NCI-H1105 treated with DMSO at 0.1 percent for 48 hours (cell line): ENCODE measurements around the gene GSTT2B.
A peak's percentile ranks its signal among the peaks of the same experiment; 100 is the strongest.
"Not testable (repeated sequence)": the region's sequence is repeated elsewhere in the genome, so short reads cannot be mapped to it uniquely, and the experiment has no call there.

Source experiments
- DNase-seq: peaks from one replicate; lab custom pipeline; 2025; lab: John Stamatoyannopoulos, UW

The GSTT2B gene

DNA sequence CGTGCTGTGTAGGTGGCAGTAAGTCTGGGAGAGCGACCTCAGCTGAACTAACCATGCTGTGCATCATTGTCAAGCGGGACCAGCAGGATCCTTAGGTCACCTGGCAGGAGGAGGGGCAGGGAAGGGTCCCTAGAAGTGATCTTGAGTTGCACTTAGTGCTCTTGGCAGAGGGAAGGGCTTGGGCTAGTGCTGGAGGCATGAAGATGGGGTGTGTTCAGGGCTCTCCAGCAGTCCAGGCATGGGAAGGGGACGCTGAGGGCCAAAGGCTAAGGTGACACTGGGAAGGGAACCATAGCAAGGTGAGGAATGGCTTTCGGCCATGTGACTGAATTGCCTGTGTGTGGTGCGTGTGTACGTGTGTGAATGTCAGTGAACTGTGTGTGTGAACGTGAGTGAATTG, 25.1 kb upstream of the GSTT2B start:
- not testable (repeated sequence) for DNase-seq

DNA sequence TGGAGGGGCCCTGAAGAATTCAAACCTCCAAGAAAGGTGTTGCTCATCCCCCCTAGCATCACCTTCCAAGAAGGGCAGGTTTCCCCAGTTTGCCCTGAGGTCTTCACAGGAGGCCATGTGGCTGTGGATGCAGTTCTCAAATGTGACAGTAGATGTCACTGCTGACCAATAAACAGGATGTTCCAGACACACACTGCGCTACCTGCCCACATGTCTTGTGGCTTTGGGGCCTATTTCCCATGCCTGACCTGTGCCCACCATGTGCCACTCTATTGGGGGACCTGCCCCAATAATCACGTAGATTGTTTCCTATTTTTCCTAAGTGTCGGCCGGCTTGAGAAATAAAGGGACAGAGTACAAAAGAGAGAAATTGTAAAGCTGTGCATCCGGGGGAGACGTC, 23.4 kb upstream of the GSTT2B start:
- DNase-seq, result peak; percentile 8

DNA sequence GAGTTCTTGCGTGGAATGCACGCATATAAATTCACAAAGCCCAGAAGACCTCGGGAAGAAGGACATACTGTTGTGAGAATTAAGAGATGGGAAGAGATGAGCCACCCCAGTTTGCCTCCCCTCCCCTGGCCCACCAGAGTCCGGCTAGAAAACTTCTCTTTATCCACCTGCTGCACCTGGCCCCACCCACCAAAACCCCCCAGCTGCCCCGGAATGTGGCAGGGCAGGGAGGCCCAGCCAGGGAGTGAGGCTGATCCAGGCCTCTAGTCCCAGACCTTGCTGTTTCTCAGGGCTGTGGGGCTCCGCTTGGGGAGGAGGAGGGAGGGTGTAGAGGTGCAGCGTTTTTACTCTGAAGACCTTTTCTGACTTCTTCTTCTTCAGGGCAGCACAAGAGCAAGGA, 19.6 kb upstream of the GSTT2B start:
- DNase-seq, result not testable (repeated sequence)

DNA sequence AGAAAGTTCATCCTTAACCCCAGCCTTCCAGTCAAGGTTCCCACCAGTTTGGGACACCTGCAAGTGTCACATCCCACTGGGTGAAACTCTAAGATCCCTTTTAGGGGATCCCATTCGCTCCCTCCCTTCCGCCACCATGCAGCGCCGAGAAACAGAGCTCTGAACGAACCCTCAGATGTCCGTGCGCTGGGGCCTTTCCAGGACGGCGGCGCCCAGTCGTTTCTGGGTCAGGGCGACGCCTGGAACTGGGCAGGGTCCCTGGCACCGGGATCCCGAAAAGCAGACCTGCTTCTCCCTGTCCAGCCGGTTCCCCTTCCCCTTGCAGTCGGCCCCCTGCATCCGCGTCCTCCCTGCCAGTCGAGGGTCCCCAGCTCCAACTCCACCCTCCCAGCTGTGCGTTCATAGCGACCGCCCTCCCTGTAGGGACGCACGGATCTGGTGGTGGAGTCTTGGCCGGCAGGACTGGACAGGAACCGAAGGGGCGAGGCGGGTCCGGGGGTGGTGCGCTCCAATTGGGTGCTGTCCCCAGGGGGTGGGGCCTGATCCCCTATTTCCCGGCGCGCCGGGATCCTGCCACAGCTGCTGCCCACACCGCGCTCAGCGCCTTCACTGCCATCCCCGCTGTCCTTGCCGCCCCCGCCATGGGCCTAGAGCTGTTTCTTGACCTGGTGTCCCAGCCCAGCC, 18.7 kb upstream of the GSTT2B start, which contains the start of gene GSTT2:
Gene GSTT2, plus strand, starts transcription at position 578 of the 684 bp plus-strand sequence.
- DNase-seq, result not testable (repeated sequence)

DNA sequence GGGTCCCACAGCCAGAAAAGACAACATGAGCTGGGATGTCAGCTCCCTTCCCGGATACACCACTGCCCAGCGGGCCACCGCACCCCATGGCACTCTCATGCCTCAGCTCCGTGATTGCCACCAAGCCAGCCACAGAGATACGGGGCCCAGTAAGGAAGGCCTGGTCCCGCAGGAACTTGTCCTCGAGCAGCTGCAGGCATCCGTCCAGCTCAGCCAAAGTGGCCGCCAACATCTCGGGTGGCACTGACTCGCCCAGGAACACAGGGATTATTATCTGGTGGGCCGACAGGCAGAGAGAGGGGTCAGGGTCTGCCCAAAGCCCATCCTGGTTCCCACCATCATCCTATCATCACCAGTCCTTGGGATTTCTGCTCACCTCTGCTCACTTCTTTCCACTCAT, 16.3 kb upstream of the GSTT2B start:
- not testable (repeated sequence) for DNase-seq

DNA sequence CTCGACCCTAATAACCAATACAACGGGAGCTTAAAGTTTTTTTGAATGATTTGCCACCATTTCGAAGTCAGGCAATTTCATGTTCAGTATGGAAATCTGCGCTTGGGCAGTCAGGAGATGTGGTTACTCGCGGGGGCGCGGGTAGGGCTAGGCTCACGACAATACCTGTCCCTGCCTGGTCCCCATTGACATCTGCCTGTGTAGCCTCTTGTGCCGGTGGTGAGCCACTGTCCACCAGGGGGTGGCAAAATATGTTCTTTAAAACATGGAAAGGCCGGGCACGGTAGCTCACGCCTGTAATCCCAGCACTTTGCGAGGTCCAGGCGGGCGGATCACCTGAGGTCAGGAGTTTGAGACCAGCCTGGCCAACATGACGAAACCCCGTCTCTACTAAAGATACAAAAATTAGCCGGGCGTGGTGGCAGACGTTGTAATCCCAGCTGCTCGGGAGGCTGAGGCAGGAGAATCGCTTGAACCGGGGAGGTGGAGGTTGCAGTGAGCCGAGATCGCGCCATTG, 13.9 kb upstream of the GSTT2B start:
- DNase-seq, result not testable (repeated sequence)

DNA sequence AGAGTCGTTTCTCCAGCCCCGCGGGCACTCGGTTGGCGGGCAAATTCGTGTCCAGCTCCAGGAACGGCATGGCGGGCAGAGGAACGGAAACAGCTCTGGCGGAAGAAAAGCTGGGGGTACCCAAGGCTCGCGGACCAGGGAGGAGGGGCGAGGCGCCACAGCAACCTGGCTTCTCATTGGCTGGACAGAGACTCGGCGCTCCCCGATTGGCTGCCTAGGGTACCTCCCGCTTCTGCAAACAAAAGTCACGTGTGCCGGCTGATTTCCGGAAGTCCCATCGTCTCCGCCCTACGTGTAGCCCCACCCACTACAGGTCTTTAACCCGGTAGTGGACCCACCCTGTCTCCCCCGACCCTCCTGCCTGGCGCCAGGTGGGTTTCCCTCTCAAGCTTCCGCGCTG, 13.3 kb upstream of the GSTT2B start, which contains the start of gene DDT:
Gene DDT, minus strand, starts transcription at position 97 of the 400 bp plus-strand sequence. Its CDS starts 27 bp downstream, at position 70.
- not testable (repeated sequence) for DNase-seq

DNA sequence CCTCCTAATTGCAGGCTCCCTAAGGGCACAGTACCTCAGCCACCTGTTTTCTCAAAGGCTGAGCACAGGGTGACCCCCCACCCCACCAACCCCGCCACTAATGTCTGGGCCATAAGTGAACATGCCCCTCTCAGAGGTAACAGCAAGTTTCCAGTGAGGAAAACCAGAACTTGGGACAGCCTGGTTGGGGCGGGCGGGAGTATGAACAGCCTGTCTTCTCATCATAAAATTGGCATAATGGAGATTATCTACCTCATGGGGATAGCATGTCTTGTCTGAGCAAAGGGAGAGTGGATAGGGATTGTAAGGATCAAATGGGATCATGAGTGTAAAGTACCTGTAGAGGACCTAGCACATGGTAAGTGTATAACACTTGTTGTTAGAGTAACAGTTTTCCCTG, 10.9 kb upstream of the GSTT2B start:
- DNase-seq, result not testable (repeated sequence)

DNA sequence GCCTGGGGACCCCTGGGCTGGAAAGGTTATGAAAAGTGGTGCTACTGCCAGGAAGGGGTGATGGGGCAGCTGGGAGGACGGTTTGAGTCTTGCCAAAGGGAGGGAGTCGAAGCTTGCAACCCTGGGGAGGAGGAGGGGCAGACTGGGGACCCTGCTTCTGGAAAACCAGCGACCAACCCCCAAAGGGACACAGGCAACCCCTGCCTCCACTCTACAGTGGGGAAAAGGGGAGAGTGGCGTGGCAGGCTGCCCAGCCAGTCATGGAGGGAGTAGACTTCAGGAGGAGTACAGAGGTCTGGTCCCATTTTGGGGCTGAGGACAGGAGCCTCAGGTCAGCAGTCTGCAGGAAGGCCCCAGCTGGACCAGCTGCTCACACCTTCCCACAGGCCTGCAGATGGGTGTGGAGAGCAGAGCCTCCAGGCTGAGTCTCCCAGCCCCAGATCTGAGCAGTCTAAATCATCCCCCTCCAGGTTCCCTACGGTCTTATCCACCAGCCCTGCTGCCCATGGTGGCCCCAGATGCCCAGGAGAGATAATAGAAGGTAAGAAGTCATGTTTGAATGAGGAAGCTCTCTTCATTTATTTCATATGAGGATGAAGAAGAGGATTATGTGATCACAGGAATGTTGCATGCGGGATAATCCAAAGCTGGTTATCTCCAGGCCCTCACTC, 10.0 kb upstream of the GSTT2B start:
- DNase-seq, result no peak

GRCh38 chr22:23970201-23970641, 9.2 kb upstream of the GSTT2B start:
- no peak for DNase-seq

- DNase-seq, result no peak
These were observed 8.1 kb upstream of the GSTT2B start for GRCh38 chr22:23969071-23969470.

GRCh38 chr22:23966568-23966967, 5.6 kb upstream of the GSTT2B start, which contains the start of gene DDTL:
Gene DDTL, plus strand, starts transcription at chr22:23966888. Its CDS starts 27 bp downstream, at chr22:23966915.
- DNase-seq, result not testable (repeated sequence)

DNA sequence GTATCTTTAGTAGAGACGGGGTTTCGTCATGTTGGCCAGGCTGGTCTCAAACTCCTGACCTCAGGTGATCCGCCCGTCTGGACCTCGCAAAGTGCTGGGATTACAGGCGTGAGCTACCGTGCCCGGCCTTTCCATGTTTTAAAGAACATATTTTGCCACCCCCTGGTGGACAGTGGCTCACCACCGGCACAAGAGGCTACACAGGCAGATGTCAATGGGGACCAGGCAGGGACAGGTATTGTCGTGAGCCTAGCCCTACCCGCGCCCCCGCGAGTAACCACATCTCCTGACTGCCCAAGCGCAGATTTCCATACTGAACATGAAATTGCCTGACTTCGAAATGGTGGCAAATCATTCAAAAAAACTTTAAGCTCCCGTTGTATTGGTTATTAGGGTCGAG, 5.1 kb upstream of the GSTT2B start:
- DNase-seq, result not testable (repeated sequence)

- peak; percentile 51 for DNase-seq
These were observed 4.6 kb downstream of the GSTT2B start for GRCh38 chr22:23956301-23956900.

GRCh38 chr22:23955886-23956285, 5.1 kb downstream of the GSTT2B start:
- not testable (repeated sequence) for DNase-seq

GRCh38 chr22:23954991-23955305, 6.0 kb downstream of the GSTT2B start:
- not testable (repeated sequence) for DNase-seq

DNA sequence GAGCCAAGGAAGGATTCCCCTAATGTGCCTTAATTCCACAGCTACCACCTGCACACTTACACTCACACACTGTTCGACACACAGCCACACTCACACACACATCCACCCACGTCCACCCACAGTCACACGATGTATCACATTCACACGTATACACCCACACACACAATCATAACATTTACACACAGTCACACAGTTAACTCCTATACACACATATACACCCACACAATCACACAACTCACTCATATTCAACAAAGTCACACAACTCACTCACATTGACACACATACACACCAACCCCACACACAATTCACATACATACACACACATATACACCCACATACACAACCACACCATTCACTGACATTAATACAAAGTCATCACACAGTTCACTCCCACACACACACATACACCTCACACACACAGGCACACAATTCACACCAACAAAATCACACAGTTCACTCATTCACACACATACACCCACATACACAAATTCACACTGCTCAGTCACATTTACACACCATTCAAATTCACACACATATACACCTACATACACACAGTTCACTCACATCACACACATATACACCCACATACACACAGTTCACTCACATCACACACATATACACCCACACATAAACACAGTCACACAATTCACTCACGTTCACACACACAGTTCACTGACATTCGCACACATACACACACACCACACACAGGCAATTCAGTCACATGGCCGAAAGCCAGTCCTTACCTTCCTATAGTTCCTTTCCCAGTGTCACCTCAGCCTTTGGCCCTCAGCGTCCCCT, 6.6 kb downstream of the GSTT2B start:
- not testable (repeated sequence) for DNase-seq

- not testable (repeated sequence) for DNase-seq
These were observed 7.5 kb downstream of the GSTT2B start for GRCh38 chr22:23953485-23953884.

DNA sequence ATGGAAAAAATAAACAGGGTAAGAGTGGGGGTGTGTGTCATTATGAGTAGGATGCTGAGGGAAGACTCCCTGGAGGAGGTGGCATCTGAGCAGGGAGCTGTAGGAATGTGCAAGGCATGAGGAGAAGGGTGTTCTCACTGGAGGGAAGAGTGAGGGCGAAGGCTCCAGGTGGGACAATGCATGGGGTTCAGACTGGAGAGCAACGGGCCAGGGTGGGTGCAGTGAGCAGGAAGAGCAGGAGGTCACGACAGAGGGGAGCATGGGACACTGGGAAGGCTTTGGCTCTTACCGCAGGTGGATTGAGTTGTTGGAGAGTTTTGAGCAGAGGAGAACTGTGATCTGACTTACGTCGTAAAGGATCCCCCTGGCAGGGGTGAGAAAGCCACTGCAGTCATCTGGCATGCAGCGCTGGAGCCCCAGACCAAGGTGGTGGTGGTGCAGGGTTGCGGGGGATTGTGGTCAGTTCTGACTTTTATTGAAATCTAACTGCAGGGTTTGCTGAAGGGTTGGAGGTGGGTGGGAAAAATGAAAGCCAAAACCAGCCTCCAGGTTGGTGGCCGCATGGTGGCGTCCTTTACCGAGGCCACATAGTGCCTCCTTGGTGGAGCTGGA, 8.1 kb downstream of the GSTT2B start:
- not testable (repeated sequence) for DNase-seq

GRCh38 chr22:23951383-23951782, 9.6 kb downstream of the GSTT2B start:
- DNase-seq, result not testable (repeated sequence)

DNA sequence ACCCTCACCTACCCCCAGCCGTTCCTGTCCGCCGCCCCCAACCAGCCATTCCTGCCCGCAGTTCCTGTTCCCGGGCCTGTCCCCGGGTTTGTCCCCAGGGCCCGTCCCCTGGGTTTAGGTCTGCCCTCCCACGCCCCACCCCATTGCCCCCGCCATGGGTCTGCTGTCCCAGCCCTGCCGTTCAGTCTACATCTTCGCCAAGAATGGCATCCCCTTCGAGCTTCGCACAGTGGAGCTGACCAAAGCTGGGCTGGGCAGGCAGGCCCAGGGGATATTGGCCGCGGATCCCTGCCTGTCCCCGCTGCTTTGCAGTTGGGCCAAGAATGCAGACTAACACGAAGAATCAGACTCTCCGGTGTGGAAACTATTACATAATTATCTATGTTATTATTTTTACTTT, 11.2 kb downstream of the GSTT2B start:
- not testable (repeated sequence) for DNase-seq
